ENCODE results near the gene PRAMEF14.
"Not testable (repeated sequence)": the region's sequence is repeated elsewhere in the genome, so short reads cannot be mapped to it uniquely, and the experiment has no call there.

Gene PRAMEF14, protein sequence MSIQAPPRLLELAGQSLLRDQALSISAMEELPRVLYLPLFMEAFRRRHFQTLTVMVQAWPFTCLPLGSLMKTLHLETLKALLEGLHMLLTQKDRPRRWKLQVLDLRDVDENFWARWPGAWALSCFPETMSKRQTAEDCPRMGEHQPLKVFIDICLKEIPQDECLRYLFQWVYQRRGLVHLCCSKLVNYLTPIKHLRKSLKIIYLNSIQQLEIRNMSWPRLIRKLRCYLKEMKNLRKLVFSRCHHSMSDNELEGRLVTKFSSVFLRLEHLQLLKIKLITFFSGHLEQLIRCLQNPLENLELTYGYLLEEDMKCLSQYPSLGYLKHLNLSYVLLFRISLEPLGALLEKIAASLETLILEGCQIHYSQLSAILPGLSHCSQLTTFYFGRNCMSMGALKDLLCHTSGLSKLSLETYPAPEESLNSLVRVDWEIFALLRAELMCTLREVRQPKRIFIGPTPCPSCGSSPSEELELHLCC

DNA sequence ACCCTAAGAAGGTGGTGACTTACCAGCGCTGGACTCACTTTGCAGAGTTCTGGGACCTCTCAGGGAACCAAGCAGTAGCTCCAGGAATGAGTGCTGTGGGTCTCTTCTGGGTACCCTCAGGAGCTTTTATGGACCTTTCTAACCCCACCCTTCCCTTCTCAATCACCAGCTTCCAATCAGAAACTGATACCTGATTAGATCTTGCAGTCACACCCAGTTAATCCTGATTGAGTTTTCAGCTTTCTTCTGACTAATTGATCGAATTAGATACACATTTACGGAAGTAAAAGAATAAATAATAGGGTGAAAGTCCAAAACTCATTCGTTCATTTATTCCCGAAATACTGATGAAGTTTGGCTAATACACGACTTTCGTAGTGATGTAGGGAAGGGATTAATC is at the start of gene PRAMEF14:
TSS of gene PRAMEF14 (minus strand) at position 101 of the 400 bp plus-strand sequence. CDS start 1,820 bp downstream, outside the sequence.
- not testable (repeated sequence) for DNase-seq (ENCODE audit: low spot score)

DNA sequence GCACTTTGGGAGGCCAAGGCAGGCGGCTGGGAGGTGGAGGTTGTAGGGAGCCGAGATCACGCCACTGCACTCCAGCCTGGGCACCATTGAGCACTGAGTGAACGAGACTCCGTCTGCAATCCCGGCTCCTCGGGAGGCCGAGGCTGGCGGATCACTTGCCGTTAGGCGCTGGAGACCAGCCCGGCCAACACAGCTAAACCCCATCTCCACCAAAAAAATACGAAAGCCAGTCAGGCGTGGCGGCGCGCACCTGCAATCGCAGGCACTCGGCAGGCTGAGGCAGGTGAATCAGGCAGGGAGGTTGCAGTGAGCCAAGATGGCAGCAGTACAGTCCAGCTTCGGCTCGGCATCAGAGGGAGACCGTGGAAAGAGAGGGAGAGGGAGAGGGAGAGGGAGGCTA is 48.4 kb upstream of the PRAMEF14 start:
- not testable (repeated sequence) for DNase-seq (ENCODE audit: low spot score)

DNA sequence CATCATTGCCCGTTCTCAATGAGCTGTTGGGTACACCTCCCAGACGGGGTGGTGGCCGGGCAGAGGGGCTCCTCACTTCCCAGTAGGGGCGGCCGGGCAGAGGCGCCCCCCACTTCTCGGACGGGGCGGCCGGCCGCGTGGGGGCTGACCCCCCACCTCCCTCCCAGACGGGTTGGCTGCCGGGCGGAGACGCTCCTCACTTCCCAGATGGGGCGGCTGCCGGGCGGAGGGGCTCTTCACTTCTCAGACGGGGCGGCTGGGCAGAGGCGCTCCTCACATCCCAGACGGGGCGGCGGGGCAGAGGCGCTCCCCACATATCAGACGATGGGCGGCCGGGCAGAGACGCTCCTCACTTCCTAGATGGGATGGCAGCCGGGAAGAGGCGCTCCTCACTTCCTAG is 47.8 kb upstream of the PRAMEF14 start:
- not testable (repeated sequence) for DNase-seq (ENCODE audit: low spot score)

DNA sequence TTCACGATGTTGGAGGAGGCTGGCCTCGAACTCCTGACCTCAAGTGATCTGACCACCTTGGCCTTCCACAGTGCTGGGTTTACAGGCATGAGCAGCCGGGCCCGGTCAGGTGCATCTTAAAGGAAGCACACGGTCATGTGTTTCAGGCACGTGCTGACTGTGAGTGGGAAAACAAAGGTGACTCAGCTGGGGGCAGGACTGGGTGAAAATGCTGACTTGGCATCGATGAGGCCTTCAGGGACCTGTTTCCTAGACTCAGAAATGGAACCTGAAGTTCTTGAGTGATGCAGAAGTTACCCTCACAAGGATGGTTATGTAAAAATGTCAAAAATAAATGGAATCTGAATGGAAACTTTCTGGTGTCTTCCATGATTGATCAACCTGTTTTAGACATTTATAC is 46.1 kb upstream of the PRAMEF14 start:
- DNase-seq (ENCODE audit: low spot score) = not testable (repeated sequence)

DNA sequence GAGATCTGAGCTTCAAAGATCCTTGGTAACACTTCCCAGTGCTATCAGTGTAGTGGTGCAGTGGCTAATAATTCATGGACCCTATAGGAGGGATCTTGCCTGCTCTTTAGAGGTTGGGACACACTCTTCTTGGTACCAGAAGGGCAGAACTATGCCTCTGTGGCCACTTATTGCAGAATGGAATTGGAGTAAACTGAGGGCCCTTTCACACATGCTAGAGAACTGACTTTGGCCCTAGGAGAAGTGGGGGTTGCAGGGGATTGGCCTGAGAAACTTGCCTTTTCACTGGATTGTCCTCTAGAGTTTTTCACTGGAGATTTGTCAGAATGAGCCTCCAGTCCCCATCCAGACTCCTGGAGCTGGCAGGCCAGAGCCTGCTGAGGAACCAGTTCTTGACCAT is 42.4 kb upstream of the PRAMEF14 start, which contains the start of gene PRAMEF17:
TSS of gene PRAMEF17 (plus strand) at position 301 of the 400 bp plus-strand sequence. CDS start at position 327, 26 bp downstream.
- not testable (repeated sequence) for DNase-seq (ENCODE audit: low spot score)

DNA sequence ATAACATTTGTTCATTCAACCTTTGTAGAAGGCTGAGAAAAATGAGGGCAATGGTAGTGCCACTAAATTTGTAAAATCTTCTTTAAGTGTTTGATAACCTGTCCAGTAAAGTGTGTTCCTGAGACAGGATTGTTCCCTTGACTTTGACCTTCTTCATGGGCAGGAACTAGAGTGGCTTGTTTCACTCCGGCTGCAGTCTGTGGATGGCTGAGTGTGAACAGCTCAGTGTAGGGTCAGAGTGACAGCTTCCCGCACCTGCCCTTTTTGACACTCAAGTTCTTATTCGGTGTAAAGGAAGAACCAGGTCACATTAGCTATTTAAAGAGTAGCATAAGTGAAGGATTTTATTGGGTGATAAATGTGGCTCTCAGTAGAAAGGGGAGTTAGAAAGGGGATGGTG is 33.4 kb upstream of the PRAMEF14 start:
- DNase-seq (ENCODE audit: low spot score) = not testable (repeated sequence)

GRCh38 chr1:13378983-13379382 is 32.0 kb upstream of the PRAMEF14 start:
- not testable (repeated sequence) for DNase-seq (ENCODE audit: low spot score)

- DNase-seq (ENCODE audit: low spot score) = not testable (repeated sequence)
Measured at GRCh38 chr1:13368544-13368943, 21.6 kb upstream of the PRAMEF14 start.

GRCh38 chr1:13366536-13366935 is 19.6 kb upstream of the PRAMEF14 start:
- DNase-seq (ENCODE audit: low spot score) = not testable (repeated sequence)

- DNase-seq (ENCODE audit: low spot score) = not testable (repeated sequence)
Measured at GRCh38 chr1:13364928-13365327, 18.0 kb upstream of the PRAMEF14 start.

GRCh38 chr1:13362364-13362763 is 15.4 kb upstream of the PRAMEF14 start:
- not testable (repeated sequence) for DNase-seq (ENCODE audit: low spot score)

- peak; percentile 61 for DNase-seq (ENCODE audit: low spot score)
Measured at GRCh38 chr1:13356774-13357173, 9.8 kb upstream of the PRAMEF14 start.

DNA sequence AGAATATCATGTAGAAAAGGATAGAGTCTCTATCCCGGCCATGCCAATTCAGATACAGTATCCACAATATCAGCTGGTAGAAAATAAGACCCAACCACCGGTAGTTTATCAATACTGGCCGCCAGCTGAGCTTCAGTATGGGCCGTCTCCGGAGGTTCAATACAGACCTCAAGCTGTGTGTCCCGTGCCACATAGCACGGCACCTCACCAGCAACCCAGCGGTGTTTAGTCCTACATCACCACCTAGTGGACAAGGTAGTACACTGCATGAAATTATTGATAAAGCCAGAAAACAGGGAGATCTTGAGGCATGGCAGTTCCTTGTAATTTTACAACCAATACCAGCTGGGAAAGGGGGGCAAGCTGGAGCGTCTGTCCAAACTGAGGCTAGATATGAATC is 7.5 kb upstream of the PRAMEF14 start:
- not testable (repeated sequence) for DNase-seq (ENCODE audit: low spot score)

DNA sequence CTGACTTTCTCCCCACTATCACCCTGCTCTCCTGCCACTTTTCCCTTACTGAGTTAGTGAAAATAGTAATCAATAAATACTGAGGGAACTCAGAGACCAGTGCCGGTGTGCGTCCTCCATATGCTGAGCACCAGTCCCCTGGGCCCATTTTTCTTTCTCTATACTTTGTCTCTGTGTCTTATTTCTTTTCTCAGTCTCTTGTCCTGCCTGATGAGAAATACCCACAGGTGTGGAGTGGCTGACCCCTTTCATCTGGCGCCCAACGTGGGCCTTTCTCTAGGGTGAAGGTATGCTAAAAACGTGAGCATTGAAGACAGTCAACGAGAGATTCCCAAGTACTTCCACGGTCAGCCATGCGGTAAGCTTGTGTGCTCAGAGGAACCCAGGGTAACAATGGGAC is 6.5 kb upstream of the PRAMEF14 start:
- DNase-seq (ENCODE audit: low spot score) = not testable (repeated sequence)

- not testable (repeated sequence) for DNase-seq (ENCODE audit: low spot score)
Measured at GRCh38 chr1:13342496-13342895, 4.4 kb downstream of the PRAMEF14 start.

GRCh38 chr1:13315281-13315680 is 31.7 kb downstream of the PRAMEF14 start, which contains the start of gene PRAMEF15:
PRAMEF15 (plus strand) TSS chr1:13315581; CDS start chr1:13318408, 2,827 bp downstream.
- not testable (repeated sequence) for DNase-seq (ENCODE audit: low spot score)

DNA sequence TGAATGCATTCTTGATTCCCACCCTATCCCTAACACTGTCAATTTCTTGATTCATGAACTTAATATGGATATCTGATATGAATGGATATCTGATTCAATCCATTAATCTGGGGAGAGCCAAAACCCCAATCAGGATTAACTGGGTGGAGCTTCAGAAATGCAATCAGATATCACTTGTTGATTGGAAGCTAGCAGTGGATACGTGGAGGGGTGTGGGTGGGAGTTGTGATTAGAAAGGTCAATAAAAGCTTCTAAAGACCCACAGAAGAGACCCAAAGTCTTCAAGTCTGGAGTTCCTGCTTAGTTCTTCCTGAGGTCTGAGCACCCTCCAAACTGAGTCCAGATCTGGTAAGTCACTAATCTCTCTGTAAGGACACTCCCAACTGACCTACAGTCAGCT is 43.7 kb downstream of the PRAMEF14 start, which contains the start of gene PRAMEF33:
TSS of gene PRAMEF33 (plus strand) at position 301 of the 400 bp plus-strand sequence. CDS start 2,416 bp downstream, outside the sequence.
- not testable (repeated sequence) for DNase-seq (ENCODE audit: low spot score)

GRCh38 chr1:13302197-13302596 is 44.7 kb downstream of the PRAMEF14 start:
- DNase-seq (ENCODE audit: low spot score) = not testable (repeated sequence)

DNA sequence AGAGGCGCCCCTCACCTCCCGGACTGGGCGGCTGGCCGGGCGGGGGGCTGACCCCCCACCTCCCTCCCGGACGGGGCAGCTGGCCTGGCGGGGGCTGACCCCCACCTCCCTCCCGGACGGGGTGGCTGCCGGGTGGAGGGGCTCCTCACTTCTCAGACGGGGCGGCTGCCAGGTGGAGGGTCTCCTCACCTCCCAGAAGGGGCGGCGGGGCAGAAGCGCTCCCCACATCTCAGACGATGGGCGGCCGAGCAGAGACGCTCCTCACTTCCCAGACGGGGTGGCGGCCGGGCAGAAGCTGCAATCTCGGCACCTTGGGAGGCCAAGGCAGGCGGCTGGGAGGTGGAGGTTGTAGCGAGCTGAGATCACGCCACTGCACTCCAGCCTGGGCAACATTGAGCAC is 48.2 kb downstream of the PRAMEF14 start:
- DNase-seq (ENCODE audit: low spot score) = not testable (repeated sequence)

DNA sequence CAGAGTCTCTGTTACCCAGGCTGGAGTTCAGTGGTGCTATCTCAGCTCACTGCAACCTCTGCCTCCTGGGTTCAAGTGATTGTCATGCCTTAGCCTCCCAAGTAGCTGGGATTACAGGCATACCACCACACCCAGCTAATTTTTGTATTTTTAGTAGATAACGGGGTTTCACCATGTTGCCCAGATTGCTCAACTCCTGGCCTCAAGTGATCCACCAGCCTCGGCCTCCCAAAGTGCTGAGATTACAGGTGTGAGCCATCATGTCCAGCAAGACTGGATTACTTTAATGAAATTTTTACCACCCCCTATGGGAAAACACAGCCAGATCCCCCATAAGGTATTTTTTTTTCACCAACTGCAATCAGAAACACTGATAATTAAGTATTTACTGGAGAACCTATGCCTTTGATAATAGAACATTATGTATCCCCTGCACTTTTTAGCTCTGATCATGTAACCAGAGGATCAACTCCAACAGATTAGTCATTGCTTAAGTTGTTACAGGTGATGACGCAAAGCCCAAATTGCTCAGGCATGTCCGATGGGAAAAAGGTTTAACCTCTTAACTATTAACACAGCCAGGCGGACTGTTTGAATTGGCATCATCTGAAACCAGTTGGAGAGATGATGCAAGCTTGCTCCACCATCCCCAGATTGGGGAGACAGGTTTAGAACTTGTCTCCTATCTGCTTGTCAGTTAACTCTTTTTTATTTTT is 49.6 kb downstream of the PRAMEF14 start:
- DNase-seq (ENCODE audit: low spot score) = not testable (repeated sequence)

Data from RKO (cell line).